ENCODE data around the gene CLTRN.

GRCh38 chrX:15600049-15600448 lies 64.6 kb downstream of the CLTRN start:
- TF ChIP-seq CTCF (IDR thresholded peaks at IDR 0.05) = no peak
- no peak for TF ChIP-seq POLR2A (IDR thresholded peaks at IDR 0.05)
